ENCODE results near the gene ENOX1.
"Not testable (repeated sequence)": the region's sequence is repeated elsewhere in the genome, so short reads cannot be mapped to it uniquely, and the experiment has no call there.

Gene ENOX1

DNA sequence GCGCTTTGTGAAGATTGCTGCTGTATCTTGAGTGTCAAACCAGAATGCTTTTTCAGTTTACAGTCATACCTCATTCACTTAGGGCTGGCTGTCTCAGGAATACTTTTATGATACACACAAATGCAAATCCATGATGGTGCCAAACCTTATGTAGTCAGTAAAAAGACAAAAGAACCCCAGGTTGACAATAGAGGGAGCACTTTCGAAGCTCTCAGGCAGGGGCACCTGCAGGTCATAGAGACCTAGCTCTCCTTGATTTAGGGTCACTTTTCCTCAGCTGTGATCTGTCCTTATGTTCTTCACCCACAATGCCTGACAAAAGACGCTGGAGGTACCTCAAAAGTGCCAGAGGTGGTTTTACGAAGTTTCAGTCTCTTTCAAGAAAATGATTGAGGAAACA is 591.2 kb downstream of the ENOX1 start:
- DNase-seq, result no peak

DNA sequence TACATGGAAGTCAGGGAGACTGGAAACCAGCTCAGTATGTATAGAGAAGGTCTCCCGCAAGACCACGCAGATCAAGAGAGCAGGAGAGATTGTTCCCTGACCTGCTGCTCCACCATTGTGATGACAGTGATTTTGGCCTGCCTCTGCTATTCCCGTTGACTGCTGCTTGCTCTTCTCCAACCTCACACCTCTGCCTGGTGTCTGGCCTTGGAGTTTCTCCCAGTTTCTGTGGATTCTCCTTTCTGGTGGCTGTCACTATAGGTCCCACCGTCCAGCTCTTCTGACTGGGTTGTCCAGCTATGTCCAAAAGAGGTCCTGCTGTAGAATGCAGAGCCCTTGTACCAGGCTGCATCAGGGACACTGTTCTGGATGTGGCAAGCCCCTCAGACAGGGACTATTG is 591.7 kb downstream of the ENOX1 start:
- no peak for DNase-seq

DNA sequence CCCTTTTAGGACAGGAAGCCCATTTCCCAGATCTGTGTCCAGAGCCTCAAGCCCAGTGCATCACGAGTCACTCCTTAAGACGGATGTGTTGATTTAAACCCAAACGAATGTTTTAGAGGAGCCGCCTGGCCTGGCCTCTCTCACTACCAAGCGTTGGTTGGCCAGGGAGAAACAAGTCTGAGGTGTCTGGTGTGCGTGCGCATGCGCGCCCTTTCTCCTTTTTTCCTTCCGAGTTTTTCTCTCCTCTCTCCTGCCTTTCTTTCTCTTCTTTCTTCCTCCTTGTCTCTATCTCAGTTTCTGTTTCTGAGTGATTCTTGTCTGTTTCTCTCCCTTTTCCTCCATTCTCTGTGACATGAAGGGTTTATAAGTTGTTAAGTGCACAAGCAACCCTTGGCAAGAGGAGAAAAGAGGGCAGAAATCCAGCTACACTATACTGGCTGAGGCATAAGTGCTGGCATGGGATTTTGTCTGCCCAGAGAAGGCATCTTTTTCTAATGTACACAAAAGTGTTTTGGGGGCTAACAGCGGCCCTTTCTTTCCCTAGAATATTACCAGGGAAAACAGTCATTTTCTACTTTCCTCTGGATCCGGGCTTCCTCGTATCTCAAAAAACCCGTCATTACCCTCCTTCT is 592.9 kb downstream of the ENOX1 start:
- DNase-seq, result no peak

DNA sequence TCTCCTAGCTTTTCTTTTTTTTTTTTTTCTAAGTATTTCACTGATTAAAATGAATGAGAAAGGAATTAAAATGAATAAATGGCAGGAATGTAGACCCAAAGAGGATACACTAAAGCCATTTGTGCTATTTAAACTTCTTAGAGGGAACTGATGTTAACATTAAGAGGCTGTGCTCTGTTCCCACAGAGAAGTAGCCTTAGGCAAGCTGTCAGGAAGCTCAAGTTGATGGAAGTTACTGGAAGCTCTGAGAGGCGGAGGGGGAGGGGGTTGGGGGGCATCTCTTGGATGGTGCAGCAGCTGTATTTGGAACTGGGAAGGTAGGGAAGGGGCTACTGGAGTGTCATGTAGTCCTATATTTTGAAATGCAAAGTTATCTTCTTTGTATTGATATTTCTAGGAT is 595.2 kb downstream of the ENOX1 start:
- DNase-seq, result no peak

DNA sequence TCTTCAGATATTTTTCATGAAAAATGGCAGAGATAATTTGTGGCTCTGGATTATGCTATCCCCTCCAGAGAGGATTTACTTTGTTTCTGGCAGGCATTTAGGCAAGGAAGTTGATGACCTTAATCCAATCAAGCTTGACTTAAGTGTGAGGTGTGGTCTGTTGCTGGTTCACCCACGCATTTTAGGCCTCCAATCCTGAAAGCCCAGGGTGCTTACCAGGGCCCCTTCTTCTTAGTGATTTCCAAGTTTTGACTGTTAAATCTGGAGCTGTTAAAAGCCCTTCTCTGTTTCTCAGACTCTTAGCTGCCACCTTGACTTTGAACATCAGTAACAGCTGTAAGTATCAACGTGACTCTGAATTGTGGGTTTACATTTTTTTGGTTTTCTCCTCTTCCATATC is 601.5 kb downstream of the ENOX1 start:
- no peak for DNase-seq

DNA sequence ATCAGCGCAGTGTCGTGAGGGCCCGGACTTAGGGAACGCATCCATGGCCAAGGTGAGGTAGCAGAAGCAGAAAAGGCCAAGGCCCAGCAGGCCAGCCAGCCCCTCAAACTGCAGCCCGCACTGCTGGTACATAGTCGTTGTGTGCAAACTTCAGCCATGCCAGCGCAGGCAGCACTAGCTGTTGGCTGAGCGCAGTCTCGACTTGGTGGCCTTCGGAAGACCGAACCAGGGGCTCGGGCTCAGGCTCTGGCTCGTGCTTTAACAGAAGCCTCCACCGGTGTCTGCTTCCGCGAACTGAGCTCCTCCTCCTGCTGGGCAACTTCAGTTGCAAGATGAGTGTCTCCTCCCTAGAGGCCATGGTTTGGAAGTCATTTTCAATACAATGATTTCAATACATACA is 605.9 kb downstream of the ENOX1 start:
- no peak for DNase-seq

DNA sequence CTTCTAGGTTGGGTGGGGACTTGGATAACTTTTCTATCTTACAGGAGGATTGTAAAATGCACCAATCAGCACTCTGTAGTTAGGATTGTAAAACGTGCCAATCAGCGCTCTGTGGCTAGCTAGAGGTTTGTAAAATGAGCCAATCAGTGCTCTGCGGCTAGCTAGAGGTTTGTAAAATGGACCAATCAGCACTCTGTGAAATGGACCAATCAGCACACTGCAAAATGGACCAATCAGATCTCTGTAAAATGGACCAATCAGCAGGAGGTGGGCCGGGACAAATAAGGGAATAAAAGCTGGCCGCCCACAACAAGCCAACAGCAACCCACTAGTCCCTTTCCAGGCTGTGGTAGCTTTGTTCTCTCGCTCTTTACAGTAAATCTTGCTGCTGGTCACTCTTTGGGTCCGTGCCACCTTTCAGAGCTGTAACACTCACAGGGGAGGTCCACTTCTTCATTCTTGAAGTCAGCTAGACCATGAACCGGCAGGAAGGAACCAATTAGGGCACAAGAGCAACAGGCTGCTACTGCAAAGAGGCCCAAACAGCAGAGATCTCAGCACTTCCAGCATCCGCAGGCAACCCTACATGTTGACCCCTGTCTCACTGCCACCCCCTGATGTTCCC is 606.6 kb downstream of the ENOX1 start:
- no peak for DNase-seq

DNA sequence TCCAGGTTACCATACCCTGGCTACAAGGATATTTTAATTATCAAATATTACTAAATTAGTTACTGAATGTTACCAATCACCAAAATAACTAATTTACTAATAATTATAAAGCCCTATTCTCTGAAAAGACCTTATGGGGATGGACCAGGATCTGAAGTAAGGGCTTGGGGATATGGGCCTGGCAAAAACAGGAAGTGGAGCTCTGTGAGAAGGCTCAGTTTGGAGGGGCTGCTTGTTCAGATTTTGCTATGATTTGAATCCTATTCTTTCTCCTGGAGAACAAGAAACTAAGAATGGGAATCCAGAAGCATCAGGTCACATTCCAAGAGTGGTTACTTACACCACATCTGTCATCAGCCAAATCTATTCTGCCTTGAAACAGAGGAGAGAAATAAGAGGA is 615.3 kb downstream of the ENOX1 start:
- DNase-seq, result no peak

DNA sequence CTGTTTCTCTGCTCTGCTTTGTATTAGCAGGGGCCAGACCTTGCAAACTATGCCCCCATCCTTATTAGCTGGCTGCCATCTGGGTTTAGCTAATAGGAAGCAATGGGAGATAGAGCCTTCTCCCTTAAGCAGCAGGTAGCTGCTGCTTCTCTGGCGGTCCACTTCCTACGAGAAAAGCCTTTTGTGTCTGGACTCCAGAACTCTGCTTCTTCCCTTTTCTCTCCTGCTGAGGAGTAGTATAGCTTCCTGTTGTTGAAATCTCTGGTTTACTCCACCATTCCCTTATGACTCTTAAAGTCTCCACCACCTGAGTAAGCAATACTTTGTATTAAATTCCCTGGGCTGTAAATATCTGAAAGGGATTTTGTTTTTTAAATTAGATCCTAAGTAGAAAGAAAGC is 616.3 kb downstream of the ENOX1 start:
- no peak for DNase-seq

DNA sequence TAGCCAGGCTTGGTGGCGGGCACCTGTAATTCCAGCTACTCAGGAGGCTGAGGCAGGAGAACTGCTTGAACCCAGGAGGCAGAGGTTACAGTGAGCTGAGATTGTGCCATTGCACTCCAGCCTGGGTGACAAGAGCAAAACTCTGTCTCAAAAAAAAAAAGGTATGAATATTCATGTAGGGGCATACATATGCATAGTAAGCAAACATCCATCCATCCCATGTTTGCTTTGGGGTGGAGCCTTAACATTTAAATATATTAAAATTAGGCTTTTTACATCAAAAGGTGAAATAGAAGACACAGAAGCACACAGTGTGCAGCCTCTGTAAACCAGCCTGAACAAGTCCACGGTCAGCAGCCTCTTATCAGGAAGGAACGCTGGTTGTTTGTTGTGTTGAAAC is 618.3 kb downstream of the ENOX1 start:
- DNase-seq, result not testable (repeated sequence)

DNA sequence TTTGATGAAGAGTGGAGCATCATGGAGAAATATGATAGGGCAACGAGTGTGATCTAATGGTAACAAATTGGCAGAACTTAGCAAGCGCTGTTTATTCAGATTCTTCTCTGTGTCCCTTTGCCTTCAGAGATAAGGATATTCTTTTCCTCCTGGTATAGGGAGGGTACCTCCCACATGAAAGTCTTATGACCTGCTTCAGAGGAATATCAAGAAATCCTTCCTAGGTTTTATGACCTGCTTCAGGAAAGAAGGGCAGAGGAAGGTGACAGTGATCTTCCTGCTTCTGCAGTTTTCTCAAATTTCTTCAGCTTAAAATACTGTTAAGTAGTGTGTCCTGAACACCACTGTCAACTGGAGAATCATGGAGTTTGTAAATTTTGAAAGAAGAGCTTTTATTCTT is 619.0 kb downstream of the ENOX1 start:
- DNase-seq, result no peak

DNA sequence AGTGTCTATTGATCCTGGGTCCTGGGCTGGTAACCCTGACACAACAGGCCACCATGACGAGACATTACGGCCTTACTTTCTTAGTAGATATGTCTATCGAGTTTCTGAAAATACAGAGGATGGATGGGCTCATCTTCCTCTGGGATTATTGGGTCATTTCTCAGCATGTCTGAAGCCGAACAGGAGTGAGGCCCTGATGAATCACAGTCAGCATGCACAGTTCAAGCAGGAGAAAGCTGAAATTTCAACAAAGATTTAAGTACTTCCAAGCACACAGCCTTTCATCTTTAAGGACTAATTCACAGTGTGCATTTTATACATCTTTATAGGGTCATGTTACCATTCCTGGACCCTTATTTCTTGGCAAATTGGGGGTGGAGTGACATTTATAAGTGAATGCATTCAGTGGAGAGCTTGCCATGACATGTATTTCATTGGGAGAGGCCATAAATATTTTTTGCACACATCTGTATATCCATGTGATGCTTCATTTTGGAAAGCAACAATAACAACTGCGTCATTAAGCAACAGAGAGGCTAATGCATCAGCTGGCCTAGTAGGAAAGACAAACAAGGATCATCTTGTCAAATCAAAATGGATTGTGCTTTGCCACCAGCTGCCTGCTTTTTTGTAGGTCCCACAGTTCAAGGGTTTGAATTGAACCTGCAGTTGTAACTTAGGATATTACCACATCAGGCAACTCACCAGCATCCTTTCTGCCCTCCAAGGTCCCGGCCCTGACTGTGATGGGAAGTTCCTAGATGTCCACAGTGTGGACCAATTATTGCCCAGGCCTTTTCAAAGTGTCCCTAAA is 619.9 kb downstream of the ENOX1 start:
- no peak for DNase-seq
